Measurements from ENCODE around the gene PRKAR1B.
"Not testable (repeated sequence)": the region's sequence is repeated elsewhere in the genome, so short reads cannot be mapped to it uniquely, and the experiment has no call there.

Gene PRKAR1B

GRCh38 chr7:560966-561630 is 166.0 kb downstream of the PRKAR1B start:
- H3K36me3 ChIP-seq, result no peaks in the 10 kb centered on the region

DNA sequence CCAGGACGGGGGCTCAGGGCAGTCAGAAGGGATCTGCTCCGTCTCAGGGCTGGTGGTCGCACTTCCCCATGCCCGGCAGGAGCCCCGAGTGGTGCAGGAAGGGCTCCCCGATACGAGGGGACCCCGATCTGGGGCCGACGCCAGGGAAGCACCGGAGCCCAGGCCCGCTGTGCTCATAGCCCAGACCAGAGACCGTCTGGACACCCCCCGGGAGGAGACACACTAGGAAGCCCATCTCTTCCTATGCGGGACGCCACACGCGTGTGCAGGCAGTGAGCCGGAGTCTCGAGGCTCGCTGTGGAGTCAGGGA is 167.7 kb downstream of the PRKAR1B start:
- H3K4me3 ChIP-seq, result no peak overlapping the region
- peaks cover 20% of the 10 kb centered on the region for H3K4me1 ChIP-seq
- 0 out of 2 replicates have a peak, but pooled peaks cover 7% of the 10 kb centered on the region for H4K20me1 ChIP-seq
- TF ChIP-seq Cebpa-rat (IDR thresholded peaks at IDR 0.05), result no peak
- H3K9me3 ChIP-seq, result no peaks in the 10 kb centered on the region
- no peak overlapping the region for H3K9ac ChIP-seq
- H3K27ac ChIP-seq, result no peak overlapping the region
- no peak overlapping the region for H3K4me2 ChIP-seq
- H3K27me3 ChIP-seq, result no peaks in the 10 kb centered on the region
- no peaks in the 10 kb centered on the region for H3K36me3 ChIP-seq

More at GRCh38 chr7:560966-561630, 166.0 kb downstream of the PRKAR1B start:
- Histone ChIP-seq H3K27me3 (no peaks in the 10 kb centered on the region), H3K4me1 (peaks cover 20% of the 10 kb centered on the region), H3K9ac (no peak overlapping the region), H3K27ac (no peak overlapping the region), H3K9me3 (no peaks in the 10 kb centered on the region), H3K4me2 (no peak overlapping the region), H3K4me3 (no peak overlapping the region), H4K20me1 (0 out of 2 replicates have a peak, but pooled peaks cover 7% of the 10 kb centered on the region)
- no peak for TF ChIP-seq Cebpa-rat (IDR thresholded peaks at IDR 0.05)

DNA sequence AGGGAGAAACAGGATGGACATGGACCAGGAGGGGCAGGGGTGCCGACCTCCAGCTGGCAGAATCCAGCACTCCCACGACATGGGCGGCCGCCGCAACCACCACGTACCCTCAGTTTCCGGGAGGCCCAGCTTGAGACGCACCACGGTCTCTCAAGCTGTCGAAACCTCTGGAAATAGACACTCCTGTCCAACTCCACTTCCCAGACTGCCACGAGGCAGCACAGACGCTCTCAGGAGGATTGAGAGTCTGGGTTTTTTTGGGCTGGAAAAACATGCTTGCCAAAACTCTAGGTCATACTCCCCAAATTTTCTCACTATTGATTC is 169.6 kb downstream of the PRKAR1B start:
- no peak overlapping the region for H3K27ac ChIP-seq
- no peak overlapping the region for H3K4me2 ChIP-seq
- H3K4me1 ChIP-seq, result peaks cover 10% of the 10 kb centered on the region
- H4K20me1 ChIP-seq, result no peaks in the 10 kb centered on the region
- H3K4me3 ChIP-seq, result no peak overlapping the region
- TF ChIP-seq Cebpa-rat (IDR thresholded peaks at IDR 0.05), result no peak
- no peaks in the 10 kb centered on the region for H3K36me3 ChIP-seq
- H3K9ac ChIP-seq, result no peak overlapping the region
- H3K9me3 ChIP-seq, result no peaks in the 10 kb centered on the region
- H3K27me3 ChIP-seq, result no peaks in the 10 kb centered on the region

DNA sequence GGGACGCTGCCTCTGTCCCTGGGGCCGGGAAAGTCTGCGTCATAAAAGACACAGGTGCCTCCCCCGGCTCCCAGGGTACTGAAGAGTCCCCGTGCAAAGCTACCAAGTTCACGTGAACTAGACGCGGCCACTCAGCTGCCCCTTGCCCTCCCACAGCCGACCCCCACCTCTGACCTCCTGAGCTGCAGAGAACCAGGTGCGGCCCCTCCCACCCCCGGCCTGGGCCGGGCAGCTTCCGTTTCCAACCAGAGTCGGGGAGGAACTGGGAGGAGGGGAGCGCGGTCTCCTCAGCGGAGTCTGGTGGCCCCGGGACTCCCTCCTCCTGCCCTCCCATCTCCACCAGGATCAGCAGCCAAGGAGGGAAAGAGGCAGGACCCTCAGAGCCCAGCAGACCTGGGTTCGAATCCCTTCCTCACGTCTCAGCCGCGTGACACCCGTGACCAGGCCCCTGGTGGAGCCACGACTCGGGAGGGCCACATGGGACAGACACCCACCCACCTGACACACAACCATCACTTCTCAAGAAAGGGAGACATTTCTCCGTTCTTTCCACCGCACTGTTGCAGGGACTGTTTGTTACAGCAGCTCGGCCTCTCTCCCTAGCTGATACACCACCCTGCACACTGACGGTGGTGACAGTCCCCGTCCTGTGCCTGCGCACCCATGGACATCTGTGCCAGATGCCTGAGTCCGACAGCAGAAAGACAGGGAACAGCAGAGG is 170.1 kb downstream of the PRKAR1B start:
- no peak overlapping the region for H3K27ac ChIP-seq
- H3K4me2 ChIP-seq, result no peak overlapping the region
- H3K27me3 ChIP-seq, result no peaks in the 10 kb centered on the region
- no peak for TF ChIP-seq Cebpa-rat (IDR thresholded peaks at IDR 0.05)
- peaks cover 6% of the 10 kb centered on the region for H3K4me1 ChIP-seq
- no peaks in the 10 kb centered on the region for H3K9me3 ChIP-seq
- H3K9ac ChIP-seq, result no peak overlapping the region
- no peaks in the 10 kb centered on the region for H3K36me3 ChIP-seq
- H4K20me1 ChIP-seq, result no peaks in the 10 kb centered on the region
- H3K4me3 ChIP-seq, result no peak overlapping the region

DNA sequence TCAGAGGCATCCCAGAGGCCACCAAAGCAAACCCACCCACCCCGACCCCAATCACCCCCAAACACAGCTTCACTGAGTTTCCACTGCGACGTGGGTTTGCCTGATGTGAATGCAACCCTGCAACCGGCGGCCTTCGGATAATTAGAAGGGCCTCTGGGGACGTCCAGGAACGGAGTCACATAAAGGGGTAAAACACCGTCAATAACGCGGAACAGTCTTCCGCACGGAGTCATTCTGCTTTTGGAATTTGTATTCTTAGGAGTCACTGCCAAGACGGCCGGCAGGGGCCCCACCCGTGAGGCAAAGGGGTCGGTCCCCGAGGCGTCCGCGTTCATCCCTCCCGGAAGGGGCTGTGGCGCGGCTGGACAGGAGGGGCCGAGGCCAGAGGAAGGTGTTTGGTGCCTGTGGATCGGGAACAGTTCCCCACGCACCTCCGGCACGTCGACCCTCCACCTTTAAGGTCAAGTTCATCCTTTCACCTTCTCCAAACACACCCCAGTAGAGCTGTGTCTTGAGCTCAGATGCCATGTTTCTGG is 170.7 kb downstream of the PRKAR1B start:
- Histone ChIP-seq H3K4me1 (no peaks in the 10 kb centered on the region), H3K27me3 (no peaks in the 10 kb centered on the region), H3K36me3 (no peaks in the 10 kb centered on the region), H3K4me2 (no peak overlapping the region), H4K20me1 (no peaks in the 10 kb centered on the region), H3K9me3 (no peaks in the 10 kb centered on the region), H3K4me3 (no peak overlapping the region), H3K9ac (no peak overlapping the region), H3K27ac (no peak overlapping the region)
- no peak for TF ChIP-seq Cebpa-rat (IDR thresholded peaks at IDR 0.05)

- Histone ChIP-seq H4K20me1 (no peaks in the 10 kb centered on the region), H3K4me1 (no peaks in the 10 kb centered on the region), H3K9ac (no peak overlapping the region), H3K4me3 (no peak overlapping the region), H3K4me2 (no peak overlapping the region), H3K27ac (no peak overlapping the region), H3K27me3 (no peaks in the 10 kb centered on the region), H3K9me3 (no peaks in the 10 kb centered on the region), H3K36me3 (no peaks in the 10 kb centered on the region)
- no peak for TF ChIP-seq Cebpa-rat (IDR thresholded peaks at IDR 0.05)
These were observed 171.4 kb downstream of the PRKAR1B start for GRCh38 chr7:555551-556160.

- Histone ChIP-seq H3K36me3 (no peaks in the 10 kb centered on the region), H3K4me1 (peaks cover 13% of the 10 kb centered on the region), H3K9ac (no peak overlapping the region), H3K27me3 (no peaks in the 10 kb centered on the region), H3K27ac (no peak overlapping the region), H3K4me3 (no peak overlapping the region), H3K4me2 (no peak overlapping the region), H3K9me3 (no peaks in the 10 kb centered on the region), H4K20me1 (no peaks in the 10 kb centered on the region)
- TF ChIP-seq Cebpa-rat (IDR thresholded peaks at IDR 0.05), result no peak
These were observed 173.4 kb downstream of the PRKAR1B start for GRCh38 chr7:553636-554111.

- H3K9ac ChIP-seq, result no peak overlapping the region
- no peaks in the 10 kb centered on the region for H3K9me3 ChIP-seq
- no peaks in the 10 kb centered on the region for H3K27me3 ChIP-seq
- H3K4me1 ChIP-seq, result peaks cover 13% of the 10 kb centered on the region
- H3K36me3 ChIP-seq, result no peaks in the 10 kb centered on the region
- H4K20me1 ChIP-seq, result no peaks in the 10 kb centered on the region
- H3K4me3 ChIP-seq, result no peak overlapping the region
- no peak overlapping the region for H3K4me2 ChIP-seq
- H3K27ac ChIP-seq, result no peak overlapping the region
- no peak for TF ChIP-seq Cebpa-rat (IDR thresholded peaks at IDR 0.05)
These were observed 174.0 kb downstream of the PRKAR1B start for GRCh38 chr7:552868-553635.

DNA sequence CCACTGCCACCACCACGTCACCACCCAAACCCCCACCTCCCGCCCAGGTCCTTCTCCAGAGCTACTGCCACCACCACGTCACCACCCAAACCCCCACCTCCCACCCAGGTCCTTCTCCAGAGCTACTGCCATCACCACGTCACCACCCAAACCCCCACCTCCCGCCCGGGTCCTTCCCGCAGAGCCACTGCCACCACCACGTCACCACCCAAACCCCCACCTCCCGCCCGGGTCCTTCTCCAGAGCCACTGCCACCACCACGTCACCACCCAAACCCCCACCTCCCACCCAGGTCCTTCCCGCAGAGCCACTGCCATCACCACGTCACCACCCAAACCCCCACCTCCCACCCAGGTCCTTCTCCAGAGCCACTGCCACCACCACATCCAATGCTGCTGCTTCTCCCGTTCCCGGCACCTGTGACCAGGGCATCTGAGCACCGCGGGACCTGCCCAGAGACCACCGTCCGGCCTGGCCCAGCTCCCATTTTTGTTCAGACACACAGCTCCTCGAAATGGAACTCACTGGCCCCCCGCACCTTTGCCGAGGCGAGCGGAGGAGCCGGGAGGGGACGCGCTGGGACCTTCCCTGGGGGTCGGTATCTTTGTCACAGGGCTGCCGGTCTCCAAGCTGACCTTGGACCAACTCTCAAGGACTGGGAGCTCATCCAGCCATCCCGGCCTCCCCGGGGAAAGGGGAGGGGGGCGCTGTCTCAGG is 174.8 kb downstream of the PRKAR1B start:
- H3K4me2 ChIP-seq, H4K20me1 ChIP-seq, H3K4me3 ChIP-seq, H3K9ac ChIP-seq, H3K27me3 ChIP-seq, H3K9me3 ChIP-seq, H3K27ac ChIP-seq, H3K36me3 ChIP-seq: not testable (repeated sequence)
- H3K4me1 ChIP-seq, result peaks cover 13% of the 10 kb centered on the region

DNA sequence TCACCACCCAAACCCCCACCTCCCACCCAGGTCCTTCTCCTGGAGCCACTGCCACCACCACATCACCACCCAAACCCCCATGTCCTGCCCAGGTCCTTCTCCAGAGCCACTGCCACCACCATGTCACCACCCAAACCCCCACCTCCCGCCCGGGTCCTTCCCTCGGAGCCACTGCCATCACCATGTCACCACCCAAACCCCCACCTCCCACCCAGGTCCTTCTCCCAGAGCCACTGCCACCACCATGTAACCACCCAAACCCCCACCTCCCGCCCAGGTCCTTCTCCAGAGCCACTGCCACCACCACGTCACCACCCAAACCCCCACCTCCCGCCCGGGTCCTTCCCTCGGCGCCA is 175.5 kb downstream of the PRKAR1B start:
- not testable (repeated sequence) for H3K9me3 ChIP-seq, H3K27ac ChIP-seq, H3K4me3 ChIP-seq, H3K9ac ChIP-seq, H4K20me1 ChIP-seq, H3K27me3 ChIP-seq, H3K4me2 ChIP-seq, H3K36me3 ChIP-seq
- peaks cover 13% of the 10 kb centered on the region for H3K4me1 ChIP-seq

Data from BLaER1 (cell line).